ENCODE results near the gene SLC6A11. TPM values are rescaled to one million over a fixed set of nuclear protein-coding genes. Genes with fewer than 3 reads are reported as not detected.

The SLC6A11 gene
- total and polyA plus RNA-seq, 9 donors: under 0.01 to 0.33 (median 0.07) TPM; not detected in 2

DNA sequence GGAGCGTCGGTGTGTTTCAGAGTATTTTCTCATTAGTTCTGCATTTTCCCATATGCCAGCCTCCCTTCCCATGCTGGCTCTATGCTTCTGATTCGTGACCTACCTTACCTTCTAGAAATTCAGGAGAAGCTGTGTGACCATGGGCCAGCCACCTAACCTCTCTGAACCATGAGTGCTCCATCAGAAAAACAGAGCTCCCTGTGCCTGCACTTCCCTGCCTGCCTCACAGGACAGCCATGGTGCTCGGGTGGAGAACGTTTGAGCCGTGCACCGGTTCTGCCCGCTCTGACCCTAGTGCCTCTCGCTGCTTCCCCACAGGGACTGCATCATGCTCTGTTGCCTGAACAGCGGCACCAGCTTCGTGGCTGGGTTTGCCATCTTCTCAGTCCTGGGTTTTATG is 102.0 kb downstream of the SLC6A11 start:
- no peak overlapping the region for H3K27ac ChIP-seq
- WGBS, 3 donors: 85 to 88% (median 87%) methylated on average over 11 of the region's 11 CpGs
- intact Hi-C loops (cut with DNase I): no loop called here
- no peak for DNase-seq
- no peaks in the 10 kb centered on the region for H3K27me3 ChIP-seq
- H3K9me3 ChIP-seq: no peaks in the 10 kb centered on the region
- no peak overlapping the region for H3K4me3 ChIP-seq
- no peak for TF ChIP-seq POLR2A (IDR thresholded peaks at IDR 0.05)
- TF ChIP-seq EP300 (IDR thresholded peaks at IDR 0.05): no peak
- TF ChIP-seq CTCF (IDR thresholded peaks at IDR 0.05): no peak
- no peaks in the 10 kb centered on the region for H3K4me1 ChIP-seq (ENCODE audit: insufficient read depth)
- H3K36me3 ChIP-seq: no peaks in the 10 kb centered on the region

DNA sequence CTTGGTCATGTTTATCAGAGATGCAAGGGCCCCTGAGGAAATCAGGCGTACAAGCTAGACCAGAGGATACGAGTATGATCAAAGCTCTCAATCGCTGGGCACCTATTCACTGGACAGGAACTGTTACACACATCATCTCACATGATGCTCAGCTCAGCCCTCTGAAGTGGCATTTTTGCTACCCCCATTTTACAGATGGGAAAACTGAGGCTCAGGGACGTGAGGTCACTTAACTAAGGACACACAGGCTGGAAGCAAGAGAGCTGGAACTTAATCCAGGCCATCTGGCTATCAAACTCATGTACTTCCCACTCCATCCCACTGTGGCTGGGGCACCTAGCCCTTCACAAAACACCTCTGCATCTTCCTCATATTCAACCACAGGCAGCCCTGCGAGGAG is 103.6 kb downstream of the SLC6A11 start:
- WGBS, 3 donors: 63 to 70% (median 68%) methylated on average over 5 of the region's 5 CpGs
- no peak for DNase-seq

GRCh38 chr3:10925436-10926255 is 109.6 kb downstream of the SLC6A11 start:
- no peaks in the 10 kb centered on the region for H3K9me3 ChIP-seq
- 87 to 91% (median 89%) methylated on average over 14 of the region's 14 CpGs for WGBS, 3 donors
- intact Hi-C loops (cut with DNase I): no loop called here

More for the DNA sequence above, 103.6 kb downstream of the SLC6A11 start:
- Histone ChIP-seq H3K9me3 (no peaks in the 10 kb centered on the region), H3K4me3 (no peak overlapping the region), H3K36me3 (no peaks in the 10 kb centered on the region), H3K27me3 (no peaks in the 10 kb centered on the region), H3K27ac (no peak overlapping the region), H3K4me1 (ENCODE audit: insufficient read depth) (no peaks in the 10 kb centered on the region)
- intact Hi-C loops (cut with DNase I): no loop called here
- TF ChIP-seq CTCF (IDR thresholded peaks at IDR 0.05) (no peak), EP300 (IDR thresholded peaks at IDR 0.05) (no peak), POLR2A (IDR thresholded peaks at IDR 0.05) (no peak)

GRCh38 chr3:10926256-10926810 is 110.3 kb downstream of the SLC6A11 start:
- WGBS, 3 donors: 76 to 84% (median 83%) methylated on average over 13 of the region's 13 CpGs
- no peak for TF ChIP-seq CTCF (IDR thresholded peaks at IDR 0.05)
- TF ChIP-seq POLR2A (IDR thresholded peaks at IDR 0.05): no peak
- no peak for TF ChIP-seq EP300 (IDR thresholded peaks at IDR 0.05)
- intact Hi-C loops (cut with DNase I): no loop called here
- Histone ChIP-seq H3K9me3 (no peaks in the 10 kb centered on the region), H3K27me3 (no peaks in the 10 kb centered on the region), H3K4me3 (no peak overlapping the region), H3K36me3 (no peaks in the 10 kb centered on the region), H3K27ac (no peak overlapping the region), H3K4me1 (ENCODE audit: insufficient read depth) (peaks cover 6% of the 10 kb centered on the region)
- no peak for DNase-seq

More at GRCh38 chr3:10925436-10926255, 109.6 kb downstream of the SLC6A11 start:
- Histone ChIP-seq H3K4me1 (ENCODE audit: insufficient read depth) (peaks cover 6% of the 10 kb centered on the region), H3K27ac (no peak overlapping the region), H3K36me3 (no peaks in the 10 kb centered on the region), H3K4me3 (no peak overlapping the region), H3K27me3 (no peaks in the 10 kb centered on the region)
- TF ChIP-seq CTCF (IDR thresholded peaks at IDR 0.05) (no peak), POLR2A (IDR thresholded peaks at IDR 0.05) (no peak), EP300 (IDR thresholded peaks at IDR 0.05) (no peak)
- no peak for DNase-seq
